SK-N-SH (cell line): ENCODE data around the gene ENOX1.

Source experiments
- EP300 ChIP-seq, 2 experiments: IDR thresholded peaks; 2 replicates each; pipeline versions ENCODE4 v1.4.0 to v1.6.1; 2012; ENCODE audit warnings: borderline replicate concordance in 1 of 2, low read depth in 1 of 2, low read length in 1 of 2
- EZH2phosphoT487 ChIP-seq: fragments of 200-600 bp; sonication (generic); IDR thresholded peaks from 2 replicates; pipeline ENCODE4 v1.6.1; 2017; ENCODE audit warnings: low read depth, mixed run types, mild to moderate bottlenecking, antibody characterized with exemption, moderate library complexity, borderline replicate concordance
- FOXM1 ChIP-seq: IDR thresholded peaks from 2 replicates; pipeline ENCODE4 v1.4.0; 2012; ENCODE audit warnings: low read depth, mild to moderate bottlenecking
- GABPA ChIP-seq: IDR thresholded peaks from 2 replicates; pipeline ENCODE4 v1.4.0; 2012; ENCODE audit warnings: low read depth, mild to moderate bottlenecking
- JUND ChIP-seq: IDR thresholded peaks from 2 replicates; pipeline ENCODE4 v1.4.0; 2012
- MEF2A ChIP-seq: IDR thresholded peaks from 2 replicates; pipeline ENCODE4 v1.4.0; 2012; ENCODE audit warnings: low read depth, borderline replicate concordance
- NRF1 ChIP-seq: IDR thresholded peaks from 2 replicates; pipeline ENCODE4 v1.6.1; 2012; ENCODE audit warnings: low read depth, mild to moderate bottlenecking, low read length
- POLR2AphosphoS5 ChIP-seq: IDR thresholded peaks from 2 replicates; pipeline ENCODE4 v1.6.1; 2012; ENCODE audit warnings: low read depth, low read length
- RAD21 ChIP-seq: IDR thresholded peaks from 2 replicates; pipeline ENCODE4 v1.6.1; 2012; ENCODE audit warnings: mild to moderate bottlenecking, low read length
- REST ChIP-seq: IDR thresholded peaks from 2 replicates; pipeline ENCODE4 v1.6.1; 2012; ENCODE audit warnings: mild to moderate bottlenecking, low read depth, low read length, moderate library complexity
- TF ChIP-seq, protein P1 (sequence below): fragments of 200-600 bp; sonication (generic); IDR thresholded peaks from 2 replicates; pipeline ENCODE4 v1.6.1; 2017; ENCODE audit warnings: antibody characterized with exemption, mild to moderate bottlenecking, moderate library complexity
- TF ChIP-seq, protein P2 (sequence below): IDR thresholded peaks from 2 replicates; pipeline ENCODE4 v1.4.0; 2012; ENCODE audit warnings: low read depth

DNA sequence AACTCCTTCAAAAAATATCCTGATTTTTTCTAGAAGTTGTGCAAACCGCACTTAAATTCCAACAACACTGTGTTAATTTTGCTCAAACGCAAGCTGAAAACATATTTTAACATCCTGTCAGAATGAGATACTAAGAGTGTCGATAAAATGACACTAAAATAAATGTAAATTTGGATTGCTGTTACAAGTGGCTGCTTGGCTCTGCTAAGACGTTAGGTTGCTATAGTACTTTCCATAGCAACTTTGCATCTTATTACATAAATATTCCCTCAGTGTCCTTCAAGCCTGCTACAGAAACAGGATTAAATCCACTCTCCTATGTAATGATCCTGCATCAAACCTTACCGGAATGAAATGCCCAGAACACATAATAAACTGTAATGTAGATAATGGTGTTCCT is 471.2 kb downstream of the ENOX1 start:
- TF ChIP-seq, protein P1, sequence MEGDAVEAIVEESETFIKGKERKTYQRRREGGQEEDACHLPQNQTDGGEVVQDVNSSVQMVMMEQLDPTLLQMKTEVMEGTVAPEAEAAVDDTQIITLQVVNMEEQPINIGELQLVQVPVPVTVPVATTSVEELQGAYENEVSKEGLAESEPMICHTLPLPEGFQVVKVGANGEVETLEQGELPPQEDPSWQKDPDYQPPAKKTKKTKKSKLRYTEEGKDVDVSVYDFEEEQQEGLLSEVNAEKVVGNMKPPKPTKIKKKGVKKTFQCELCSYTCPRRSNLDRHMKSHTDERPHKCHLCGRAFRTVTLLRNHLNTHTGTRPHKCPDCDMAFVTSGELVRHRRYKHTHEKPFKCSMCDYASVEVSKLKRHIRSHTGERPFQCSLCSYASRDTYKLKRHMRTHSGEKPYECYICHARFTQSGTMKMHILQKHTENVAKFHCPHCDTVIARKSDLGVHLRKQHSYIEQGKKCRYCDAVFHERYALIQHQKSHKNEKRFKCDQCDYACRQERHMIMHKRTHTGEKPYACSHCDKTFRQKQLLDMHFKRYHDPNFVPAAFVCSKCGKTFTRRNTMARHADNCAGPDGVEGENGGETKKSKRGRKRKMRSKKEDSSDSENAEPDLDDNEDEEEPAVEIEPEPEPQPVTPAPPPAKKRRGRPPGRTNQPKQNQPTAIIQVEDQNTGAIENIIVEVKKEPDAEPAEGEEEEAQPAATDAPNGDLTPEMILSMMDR, result no peak
- TF ChIP-seq JUND (no peak), REST (no peak), POLR2AphosphoS5 (no peak), NRF1 (no peak), EP300 (IDR thresholded peaks at IDR 0.05; ENCODE audit: borderline replicate concordance in 1 of 2, low read depth in 1 of 2, low read length in 1 of 2) (no peak), FOXM1 (no peak), EZH2phosphoT487 (no peak), GABPA (no peak), RAD21 (no peak), MEF2A (no peak)
- TF ChIP-seq, protein P2, sequence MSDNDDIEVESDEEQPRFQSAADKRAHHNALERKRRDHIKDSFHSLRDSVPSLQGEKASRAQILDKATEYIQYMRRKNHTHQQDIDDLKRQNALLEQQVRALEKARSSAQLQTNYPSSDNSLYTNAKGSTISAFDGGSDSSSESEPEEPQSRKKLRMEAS, result no peak
